ENCODE data around the gene LIN52.

- TF ChIP-seq CTCF (conservative IDR thresholded peaks at IDR 0.05; ENCODE audit: low read depth, low read length) (no peak), EZH2 (IDR thresholded peaks at IDR 0.05; ENCODE audit: borderline replicate concordance, low read depth, low read length, poor library complexity, severe bottlenecking) (no peak)
These were observed 76.9 kb downstream of the LIN52 start for GRCh38 chr14:74161526-74162158.

Data from A673 (cell line).